HepG2 (cell line): Measurements from ENCODE around the gene GJB4. TPM values are rescaled to one million over a fixed set of nuclear protein-coding genes. Genes with fewer than 3 reads are reported as not detected.

ENCODE experiments used
- ATAC-seq: fragments of 200-7000 bp; cut with Tn5 transposase; 3 replicates; pipeline ENCODE4 v1.9.1; 2020; ENCODE audit warnings: mild to moderate bottlenecking, moderate library complexity
- BruUV-seq: library from RNA; stranded (reverse); fragments of 400-500 nt; replicated peaks from 2 replicates; lab custom pipeline; 2021; lab: Mats Ljungman, UMichigan
- CTCF ChIA-PET: fragments of 300-600 bp; formaldehyde crosslinking; extraction: SDS; loops from one replicate; lab custom pipeline; 2021; ENCODE audit warnings: low total read pairs, inconsistent platforms, low intra/inter-chr PET ratio; lab: Yijun Ruan, JAX
- POLR2A ChIA-PET: fragments of 350-600 bp; sonication (Branson Sonifier 250); formaldehyde crosslinking; loops from one replicate; lab custom pipeline; 2020; ENCODE audit warnings: antibody characterized with exemption, inconsistent platforms; lab: Yijun Ruan, JAX
- DNase-seq: peaks from one replicate; pipeline ENCODE4 v3.0.0-alpha.2; 2015; ENCODE audit warnings: low spot score
- FAIRE-seq: peaks from 3 replicates; lab custom pipeline; 2011; peaks lifted over from hg19 to GRCh38; lab: Jason Lieb, UNC
- H2AFZ ChIP-seq: one replicate; pipeline ENCODE4 v1.6.1; 2011; ENCODE audit warnings: low read length, inconsistent platforms
- H3K27ac ChIP-seq: fragments of 300-600 bp; 3 replicates; pipeline ENCODE4 v1.8.0; 2011; ENCODE audit warnings: mixed run types, mild to moderate bottlenecking, mixed read lengths, low read length, inconsistent platforms; ENCODE audit not compliant: insufficient read depth; ENCODE audit errors: extremely low read length
- H3K27me3 ChIP-seq, 2 experiments: fragments of 200-600 bp in 1 of 2; 2 replicates in 1 of 2; 3 replicates in 1 of 2; pipeline versions ENCODE4 v1.6.0 to v1.8.0; 2011; ENCODE audit warnings: low read length in 2 of 2, mild to moderate bottlenecking in 2 of 2, moderate library complexity in 2 of 2, inconsistent platforms in 1 of 2; ENCODE audit not compliant: insufficient read depth in 2 of 2, control insufficient read depth in 1 of 2
- H3K36me3 ChIP-seq, 2 experiments: fragments of 200-600 bp in 1 of 2; replicated peaks in 1 of 2; 2 replicates in 1 of 2; 3 replicates in 1 of 2; pipeline versions ENCODE4 v1.5.1 to v1.8.0; 2011; ENCODE audit warnings: low read length in 2 of 2, inconsistent platforms in 1 of 2; ENCODE audit not compliant: insufficient read depth in 2 of 2, control insufficient read depth in 1 of 2
- H3K4me1 ChIP-seq: 2 replicates; pipeline ENCODE4 v1.5.1; 2012; ENCODE audit warnings: low read length, inconsistent platforms; ENCODE audit not compliant: insufficient read depth
- H3K4me2 ChIP-seq: 2 replicates; pipeline ENCODE4 v1.6.0; 2011; ENCODE audit warnings: low read depth, low read length, inconsistent platforms
- H3K4me3 ChIP-seq, 3 experiments: fragments of 200-600 bp in 1 of 3; sonication (generic), shearing (Covaris generic) in 1 of 3; replicated peaks in 1 of 3; 2 replicates each; pipeline ENCODE4 v1.5.1; 2011 to 2016; ENCODE audit warnings: low read length in 3 of 3, inconsistent platforms in 2 of 3, low read depth in 2 of 3, mild to moderate bottlenecking in 2 of 3, control low read depth in 1 of 3, mixed read lengths in 1 of 3; ENCODE audit not compliant: insufficient read depth in 1 of 3
- H3K79me2 ChIP-seq: one replicate; pipeline ENCODE4 v1.6.1; 2011; ENCODE audit warnings: low read length, inconsistent platforms; ENCODE audit not compliant: insufficient read depth
- H3K9ac ChIP-seq: 2 replicates; pipeline ENCODE4 v1.6.0; 2011; ENCODE audit warnings: mild to moderate bottlenecking, low read depth, low read length, inconsistent platforms; ENCODE audit not compliant: insufficient read depth
- H3K9me3 ChIP-seq: 2 replicates; pipeline ENCODE4 v1.5.1; 2012; ENCODE audit warnings: mild to moderate bottlenecking, low read length
- H4K20me1 ChIP-seq: 2 replicates; pipeline ENCODE4 v1.6.0; 2011; ENCODE audit warnings: inconsistent platforms, mild to moderate bottlenecking, low read length, moderate library complexity; ENCODE audit not compliant: insufficient read depth
- CSRNP1 ChIP-seq: sonication (generic); formaldehyde crosslinking; IDR thresholded peaks from 2 replicates; pipeline ENCODE4 v1.8.1; 2023; ENCODE audit warnings: mild to moderate bottlenecking, missing genetic modification reagents
- FOXK1 ChIP-seq: sonication (generic); formaldehyde crosslinking; IDR thresholded peaks from 2 replicates; pipeline ENCODE4 v1.4.0; 2020; ENCODE audit warnings: low read depth, missing genetic modification reagents, borderline replicate concordance
- HMGXB3 ChIP-seq: sonication (generic); formaldehyde crosslinking; IDR thresholded peaks from 2 replicates; pipeline ENCODE4 v1.4.0; 2020; ENCODE audit warnings: missing genetic modification reagents, borderline replicate concordance
- IKZF1 ChIP-seq: fragments of 450-650 bp; IDR thresholded peaks from 2 replicates; pipeline ENCODE4 v1.7.1; 2016
- MAFK ChIP-seq, 2 experiments: IDR thresholded peaks in 1 of 2; conservative IDR thresholded peaks in 1 of 2; 2 replicates each; pipeline ENCODE4 v1.6.1; 2011; ENCODE audit warnings: improper control_type of control experiment in 2 of 2, low read length in 2 of 2
- MED13 ChIP-seq: sonication (generic); formaldehyde crosslinking; IDR thresholded peaks from 2 replicates; pipeline ENCODE4 v1.5.0; 2020; ENCODE audit warnings: missing genetic modification reagents
- NFKB2 ChIP-seq: sonication (generic); formaldehyde crosslinking; IDR thresholded peaks from 2 replicates; pipeline ENCODE4 v1.4.0; 2020; ENCODE audit warnings: missing genetic modification reagents, borderline replicate concordance
- POLR2AphosphoS5 ChIP-seq: IDR thresholded peaks from 2 replicates; pipeline ENCODE4 v1.6.1; 2012; ENCODE audit warnings: low read depth, low read length
- RFX3 ChIP-seq: IDR thresholded peaks from 2 replicates; pipeline ENCODE4 v1.6.1; 2016; ENCODE audit warnings: missing biosample characterization, missing genetic modification reagents
- SNAPC2 ChIP-seq: sonication (generic); formaldehyde crosslinking; IDR thresholded peaks from 2 replicates; pipeline ENCODE4 v1.8.1; 2022; ENCODE audit warnings: mild to moderate bottlenecking, missing genetic modification reagents
- SRSF1 ChIP-seq: fragments of 200-400 bp; formaldehyde crosslinking; optimal IDR thresholded peaks from 2 replicates; pipeline ENCODE3; 2017; ENCODE audit warnings: mild to moderate bottlenecking, low read depth, low read length, moderate library complexity
- THRA ChIP-seq: sonication (generic); formaldehyde crosslinking; IDR thresholded peaks from 2 replicates; pipeline ENCODE4 v1.4.0; 2020; ENCODE audit warnings: missing genetic modification reagents, borderline replicate concordance
- ZBTB46 ChIP-seq: sonication (generic); formaldehyde crosslinking; IDR thresholded peaks from 2 replicates; pipeline ENCODE4 v1.4.0; 2020; ENCODE audit warnings: mild to moderate bottlenecking, missing genetic modification reagents, borderline replicate concordance
- ZNF180 ChIP-seq: sonication (generic); formaldehyde crosslinking; IDR thresholded peaks from 2 replicates; pipeline ENCODE4 v1.4.0; 2020; ENCODE audit warnings: low read depth, missing genetic modification reagents, borderline replicate concordance
- ZNF614 ChIP-seq: IDR thresholded peaks from 2 replicates; pipeline ENCODE4 v1.6.1; 2018; ENCODE audit warnings: missing biosample characterization, missing genetic modification reagents, inconsistent platforms, borderline replicate concordance
- ZNF782 ChIP-seq: sonication (generic); formaldehyde crosslinking; IDR thresholded peaks from 2 replicates; pipeline ENCODE4 v1.4.0; 2020; ENCODE audit warnings: missing genetic modification reagents, mild to moderate bottlenecking, borderline replicate concordance
- WGBS: methylation state at CpG from one replicate; pipeline ENCODE4 v1.1.6; 2017; ENCODE audit warnings: low lambda C conversion rate; 5-methylcytosine and 5-hydroxymethylcytosine counted together
- in situ Hi-C: cut with HindIII; loops from 2 replicates; pipeline ENCODE4 v1.10.0; 2017; ENCODE audit warnings: low pct_unique_long_range_greater_than_20kb; ENCODE audit not compliant: extremely low pct_ligation_motif_present
- intact Hi-C: fragments of 100-400 bp; cut with micrococcal nuclease; formaldehyde crosslinking; loops from one replicate; pipeline ENCODE4 v1.10.0; 2022; ENCODE audit not compliant: unreplicated experiment
- polyA plus RNA-seq, 8 experiments: library from polyadenylated mRNA; depleted of rRNA in 3 of 8; stranded (reverse) in 7 of 8; unstranded in 1 of 8; fragments of >200 nt; fragmentation: Illumina TruSeq in 4 of 8; extraction: Trizol in 4 of 8; gene quantifications; 2 replicates each; pipeline versions ENCODE4 v1.2.1 to v1.2.3, GENCODE V29; 2011 to 2016; ENCODE audit warnings: low read depth in 4 of 8, missing spikeins in 1 of 8, mixed read lengths in 1 of 8; ENCODE audit not compliant: insufficient read depth in 1 of 8
- total RNA-seq, 5 experiments: library from RNA; depleted of rRNA; stranded (reverse); fragments of >200 nt; fragmentation: Illumina TruSeq; extraction: Trizol; gene quantifications; 2 replicates each; pipeline ENCODE4 v1.2.3, GENCODE V29; 2016; ENCODE audit warnings: low read depth in 1 of 5

The GJB4 gene
- total and polyA plus RNA-seq, 2 of the 13 experiments (the other 11 are each of a cell fraction or from before 2014, with no cell fraction given) = not detected

GRCh38 chr1:34800214-34800613 lies 40.7 kb downstream of the GJB4 start (continued):
- no peak for TF ChIP-seq FOXK1 (CRISPR knock-in tag)
- no peak for TF ChIP-seq IKZF1
- TF ChIP-seq NFKB2 (CRISPR knock-in tag) = no peak
- TF ChIP-seq ZNF614 (CRISPR knock-in tag) = no peak
- TF ChIP-seq MED13 (CRISPR knock-in tag) = no peak
- TF ChIP-seq ZNF782 = no peak
- no peak for TF ChIP-seq SNAPC2 (CRISPR knock-in tag)
- no peak for TF ChIP-seq POLR2AphosphoS5

- POLR2A ChIA-PET = no interaction called here
- 0 out of 5 replicates have a peak, but pooled peaks cover 0 to 3% of the 10 kb centered on the region in 2 experiments for H3K27me3 ChIP-seq
- H3K9me3 ChIP-seq = no peaks in the 10 kb centered on the region
- WGBS = 33% methylated on average over 3 of the region's 3 CpGs
- FAIRE-seq (no peak), DNase-seq (no peak), ATAC-seq (no peak)
- CTCF ChIA-PET = no interaction called here
- no peak overlapping the region for H3K4me3 ChIP-seq
- no peak overlapping the region for H3K27ac ChIP-seq
- BruUV-seq = no TSS peak
- no peak overlapping the region for H2AFZ ChIP-seq
- intact Hi-C loops (no loop called here), in situ Hi-C loops (no loop called here)
- no peak overlapping the region for H3K9ac ChIP-seq
- H3K36me3 ChIP-seq = no peaks in the 10 kb centered on the region
- H4K20me1 ChIP-seq = no peaks in the 10 kb centered on the region
- H3K4me2 ChIP-seq = no peak overlapping the region
- no peaks in the 10 kb centered on the region for H3K4me1 ChIP-seq
- H3K79me2 ChIP-seq = no peaks in the 10 kb centered on the region
- no peak for TF ChIP-seq MAFK (conservative IDR thresholded peaks at IDR 0.05 in 1 of 2, IDR thresholded peaks at IDR 0.05 in 1 of 2; ENCODE audit: low read length in 2 of 2)
- no peak for TF ChIP-seq THRA (CRISPR knock-in tag)
- no peak for TF ChIP-seq HMGXB3 (CRISPR knock-in tag)
- TF ChIP-seq CSRNP1 (CRISPR knock-in tag) = no peak
- TF ChIP-seq ZNF180 (CRISPR knock-in tag) = no peak
- TF ChIP-seq RFX3 (CRISPR knock-in tag) = no peak
- no peak for TF ChIP-seq SRSF1
- no peak for TF ChIP-seq ZBTB46 (CRISPR knock-in tag)
Observed at GRCh38 chr1:34803770-34804169, 44.2 kb downstream of the GJB4 start.
